Nephron progenitor cell (in vitro differentiated cells): ENCODE results near the gene IGF1R.

Experiments
- DNase-seq: peaks from one replicate; pipeline ENCODE4 v3.0.0; 2021
- H3K27ac Mint-ChIP-seq: 2 replicates; pipeline ENCODE4 v1.8.0; 2021; ENCODE audit warnings: mild to moderate bottlenecking, moderate library complexity, mixed read lengths
- H3K27me3 Mint-ChIP-seq: 2 replicates; pipeline ENCODE4 v1.8.0; 2021; ENCODE audit warnings: mild to moderate bottlenecking, low read depth, mixed read lengths; ENCODE audit not compliant: poor library complexity
- H3K36me3 Mint-ChIP-seq: 2 replicates; pipeline ENCODE4 v1.8.0; 2021; ENCODE audit warnings: low read depth, mixed read lengths
- H3K4me1 Mint-ChIP-seq: 2 replicates; pipeline ENCODE4 v1.8.0; 2021; ENCODE audit warnings: mixed read lengths
- H3K4me3 Mint-ChIP-seq: 2 replicates; pipeline ENCODE4 v1.8.0; 2021; ENCODE audit warnings: mild to moderate bottlenecking, moderate library complexity, mixed read lengths
- H3K9me3 Mint-ChIP-seq: 2 replicates; pipeline ENCODE4 v1.8.0; 2021; ENCODE audit warnings: mild to moderate bottlenecking, moderate library complexity, mixed read lengths
- TF ChIP-seq, protein P1 (sequence below): fragments of 200-600 bp; sonication (generic); IDR thresholded peaks from 2 replicates; pipeline ENCODE4 v1.5.0; 2021; ENCODE audit warnings: antibody characterized with exemption

IGF1R gene

DNA sequence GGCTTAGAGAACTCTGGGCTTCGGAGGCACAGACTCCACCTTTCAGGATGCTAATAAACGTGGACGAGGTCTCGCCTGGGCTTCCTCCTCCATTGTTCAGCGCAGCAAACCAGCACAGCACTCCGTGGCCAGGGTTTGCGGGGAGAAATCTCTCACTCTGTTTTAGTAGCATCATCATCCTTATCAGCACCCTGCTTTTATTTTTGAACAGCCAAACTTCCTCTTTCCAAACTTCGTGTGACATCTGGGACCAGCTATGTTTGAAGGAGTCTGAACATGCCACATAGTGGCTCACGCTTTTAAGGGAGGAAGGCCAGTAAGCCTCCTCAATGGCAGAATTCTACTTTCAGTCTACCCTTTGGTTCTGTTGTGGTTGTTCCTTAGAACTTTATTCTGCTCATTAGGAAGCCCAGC lies 210.3 kb downstream of the IGF1R start:
- Mint-ChIP-seq H3K4me3 (no peak overlapping the region), H3K4me1 (peaks cover 70% of the 10 kb centered on the region), H3K9me3 (no peaks in the 10 kb centered on the region), H3K27me3 (no peaks in the 10 kb centered on the region), H3K27ac (peak overlapping the region; percentile 14), H3K36me3 (no peaks in the 10 kb centered on the region)
- TF ChIP-seq, protein P1, sequence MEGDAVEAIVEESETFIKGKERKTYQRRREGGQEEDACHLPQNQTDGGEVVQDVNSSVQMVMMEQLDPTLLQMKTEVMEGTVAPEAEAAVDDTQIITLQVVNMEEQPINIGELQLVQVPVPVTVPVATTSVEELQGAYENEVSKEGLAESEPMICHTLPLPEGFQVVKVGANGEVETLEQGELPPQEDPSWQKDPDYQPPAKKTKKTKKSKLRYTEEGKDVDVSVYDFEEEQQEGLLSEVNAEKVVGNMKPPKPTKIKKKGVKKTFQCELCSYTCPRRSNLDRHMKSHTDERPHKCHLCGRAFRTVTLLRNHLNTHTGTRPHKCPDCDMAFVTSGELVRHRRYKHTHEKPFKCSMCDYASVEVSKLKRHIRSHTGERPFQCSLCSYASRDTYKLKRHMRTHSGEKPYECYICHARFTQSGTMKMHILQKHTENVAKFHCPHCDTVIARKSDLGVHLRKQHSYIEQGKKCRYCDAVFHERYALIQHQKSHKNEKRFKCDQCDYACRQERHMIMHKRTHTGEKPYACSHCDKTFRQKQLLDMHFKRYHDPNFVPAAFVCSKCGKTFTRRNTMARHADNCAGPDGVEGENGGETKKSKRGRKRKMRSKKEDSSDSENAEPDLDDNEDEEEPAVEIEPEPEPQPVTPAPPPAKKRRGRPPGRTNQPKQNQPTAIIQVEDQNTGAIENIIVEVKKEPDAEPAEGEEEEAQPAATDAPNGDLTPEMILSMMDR, result no peak
- no peak for DNase-seq

DNA sequence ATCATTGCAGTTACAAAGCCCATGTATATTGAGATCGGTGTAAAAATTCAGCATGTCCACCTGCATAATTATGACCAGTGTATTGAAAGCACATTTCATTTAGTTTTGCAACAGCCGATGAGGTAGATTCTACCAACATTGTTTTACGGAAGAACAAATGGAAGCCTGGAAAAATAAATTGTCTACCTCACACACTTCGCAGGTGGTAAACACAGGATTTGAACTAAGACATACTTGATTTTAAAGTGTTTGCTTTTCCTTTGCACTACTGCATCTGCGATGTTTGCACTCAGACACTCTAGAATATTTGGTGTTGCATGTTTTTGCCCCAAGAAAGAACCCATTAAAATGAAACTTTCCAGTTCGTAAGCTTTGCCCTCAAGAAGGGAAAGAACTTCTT lies 210.8 kb downstream of the IGF1R start:
- no peak overlapping the region for H3K4me3 Mint-ChIP-seq
- DNase-seq, result no peak
- peaks cover 65% of the 10 kb centered on the region for H3K4me1 Mint-ChIP-seq
- no peaks in the 10 kb centered on the region for H3K36me3 Mint-ChIP-seq
- TF ChIP-seq, protein P1, result no peak
- H3K27ac Mint-ChIP-seq, result peak overlapping the region; percentile 14
- H3K9me3 Mint-ChIP-seq, result no peaks in the 10 kb centered on the region
- no peaks in the 10 kb centered on the region for H3K27me3 Mint-ChIP-seq

DNA sequence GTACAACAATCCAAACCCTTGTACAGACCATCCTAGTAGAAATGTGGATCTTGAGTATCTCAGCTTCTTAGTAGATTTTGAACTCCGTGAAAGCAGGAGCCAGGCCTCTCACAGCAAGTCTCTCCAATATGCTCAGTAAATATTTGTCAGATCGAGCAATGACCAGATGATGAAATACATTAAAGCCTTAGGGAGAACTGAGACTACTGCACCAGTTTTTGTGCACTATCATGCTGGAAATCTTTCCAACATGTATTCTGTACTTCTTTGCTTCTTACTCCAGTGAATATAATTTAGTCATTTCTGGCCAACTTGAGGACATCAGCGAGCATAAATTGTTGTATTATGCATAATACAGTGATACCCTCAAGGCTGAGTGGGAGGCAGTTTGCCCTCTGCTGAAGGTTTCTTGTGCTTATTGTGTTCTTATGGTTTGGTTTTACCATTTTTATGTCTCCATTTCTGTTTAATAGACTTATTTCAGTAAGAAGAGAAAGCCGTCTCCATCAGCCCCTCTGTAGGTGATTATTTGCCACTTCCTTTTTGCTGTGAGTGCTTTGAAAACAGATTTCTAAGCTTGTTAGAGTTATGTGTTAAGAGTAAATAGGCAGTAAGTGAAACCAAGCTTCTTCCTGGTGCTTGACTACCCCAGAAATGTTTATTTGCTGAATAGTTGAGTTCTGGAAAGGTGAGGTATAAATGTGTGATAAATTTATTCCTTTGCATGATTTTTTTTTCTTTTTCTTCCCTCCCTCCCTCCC lies 212.1 kb downstream of the IGF1R start:
- DNase-seq, result no peak
- H3K4me1 Mint-ChIP-seq, result peaks cover 52% of the 10 kb centered on the region
- TF ChIP-seq, protein P1, result no peak
- H3K4me3 Mint-ChIP-seq, result no peak overlapping the region
- peaks cover 5% of the 10 kb centered on the region for H3K9me3 Mint-ChIP-seq
- H3K27ac Mint-ChIP-seq, result peak overlapping the region; percentile 47
- H3K36me3 Mint-ChIP-seq, result peaks cover 8% of the 10 kb centered on the region
- H3K27me3 Mint-ChIP-seq, result no peaks in the 10 kb centered on the region

DNA sequence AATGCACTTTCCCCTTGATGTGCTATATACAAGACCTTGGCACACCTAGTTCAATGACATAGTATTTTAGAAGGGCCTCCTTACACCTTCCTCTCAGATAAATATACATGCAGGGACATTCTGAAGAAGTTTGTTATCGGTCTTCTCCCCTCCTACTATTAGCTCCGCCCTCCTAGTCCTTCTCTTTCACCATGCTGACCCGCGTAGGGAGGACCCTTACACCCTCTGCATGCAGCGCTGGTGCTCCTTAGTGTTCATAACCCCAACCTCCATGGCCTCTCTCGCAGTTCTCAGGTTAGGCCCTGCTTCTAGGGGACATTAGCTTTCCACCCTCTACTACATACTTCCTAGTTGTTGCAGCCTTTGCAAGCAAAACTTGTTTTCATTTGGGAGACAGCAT lies 212.8 kb downstream of the IGF1R start:
- peaks cover 53% of the 10 kb centered on the region for H3K4me1 Mint-ChIP-seq
- TF ChIP-seq, protein P1, result no peak
- peak overlapping the region; percentile 54 for H3K27ac Mint-ChIP-seq

DNA sequence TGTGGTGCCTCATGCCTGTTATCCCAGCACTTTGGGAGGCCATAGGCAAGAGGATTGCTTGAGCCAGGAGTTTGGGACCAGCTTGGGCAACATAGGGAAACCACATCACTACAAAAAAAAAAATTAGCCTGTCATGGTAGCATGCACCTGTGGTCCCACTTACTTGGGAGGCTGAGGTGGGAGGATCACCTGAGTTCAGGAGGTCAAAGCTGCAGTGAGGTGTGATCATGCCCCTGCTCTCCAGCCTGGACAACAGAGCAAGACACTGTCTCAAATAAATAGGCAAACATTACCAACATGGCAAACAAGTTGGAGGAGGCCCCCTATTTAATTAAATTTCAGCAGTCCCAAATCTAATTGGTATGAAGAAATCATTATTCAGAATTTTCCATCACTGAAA lies 215.6 kb downstream of the IGF1R start:
- TF ChIP-seq, protein P1, result no peak
- H3K9me3 Mint-ChIP-seq, result peaks cover 14% of the 10 kb centered on the region
- no peaks in the 10 kb centered on the region for H3K27me3 Mint-ChIP-seq
- H3K27ac Mint-ChIP-seq, result no peak overlapping the region
- peaks cover 18% of the 10 kb centered on the region for H3K36me3 Mint-ChIP-seq
- H3K4me1 Mint-ChIP-seq, result peaks cover 52% of the 10 kb centered on the region
- no peak overlapping the region for H3K4me3 Mint-ChIP-seq
- DNase-seq, result no peak

More for the DNA sequence above, 212.8 kb downstream of the IGF1R start:
- Mint-ChIP-seq H3K9me3 (peaks cover 12% of the 10 kb centered on the region), H3K36me3 (peaks cover 15% of the 10 kb centered on the region), H3K4me3 (no peak overlapping the region), H3K27me3 (no peaks in the 10 kb centered on the region)
- DNase-seq, result no peak
